ENCODE results near the gene KIAA2012. TPM values are rescaled to one million over a fixed set of nuclear protein-coding genes. Genes with fewer than 3 reads are reported as not detected.

Gene KIAA2012
- total RNA-seq, 1 donor = not detected

DNA sequence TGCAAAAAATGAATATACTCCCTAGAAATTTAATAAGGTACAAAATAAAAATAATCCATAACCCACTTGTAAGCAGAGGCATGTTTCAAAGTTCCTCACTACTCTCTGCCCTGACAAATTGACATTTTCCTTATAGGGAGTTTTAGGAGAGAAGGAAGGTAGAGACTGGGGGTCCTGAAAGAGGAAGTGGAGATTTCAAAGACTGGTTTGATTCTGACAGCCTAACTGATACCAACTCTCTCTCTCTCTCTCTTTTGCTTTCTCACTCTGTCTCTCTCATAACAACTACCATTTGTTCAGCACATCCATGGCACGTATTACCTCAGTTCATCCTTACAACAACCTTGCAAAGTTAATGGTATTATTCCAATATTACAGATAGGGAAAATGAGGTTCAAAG is 20.8 kb upstream of the KIAA2012 start:
- no peak overlapping the region for H3K27ac ChIP-seq (ENCODE audit: low read depth, low read length)
- no peaks in the 10 kb centered on the region for H3K4me1 ChIP-seq (ENCODE audit: insufficient read depth, low read length)
- H2AFZ ChIP-seq (ENCODE audit: low read length) = no peak overlapping the region
- H3K9me3 ChIP-seq (ENCODE audit: low read depth, low read length) = no peaks in the 10 kb centered on the region
- TF ChIP-seq, protein P1, sequence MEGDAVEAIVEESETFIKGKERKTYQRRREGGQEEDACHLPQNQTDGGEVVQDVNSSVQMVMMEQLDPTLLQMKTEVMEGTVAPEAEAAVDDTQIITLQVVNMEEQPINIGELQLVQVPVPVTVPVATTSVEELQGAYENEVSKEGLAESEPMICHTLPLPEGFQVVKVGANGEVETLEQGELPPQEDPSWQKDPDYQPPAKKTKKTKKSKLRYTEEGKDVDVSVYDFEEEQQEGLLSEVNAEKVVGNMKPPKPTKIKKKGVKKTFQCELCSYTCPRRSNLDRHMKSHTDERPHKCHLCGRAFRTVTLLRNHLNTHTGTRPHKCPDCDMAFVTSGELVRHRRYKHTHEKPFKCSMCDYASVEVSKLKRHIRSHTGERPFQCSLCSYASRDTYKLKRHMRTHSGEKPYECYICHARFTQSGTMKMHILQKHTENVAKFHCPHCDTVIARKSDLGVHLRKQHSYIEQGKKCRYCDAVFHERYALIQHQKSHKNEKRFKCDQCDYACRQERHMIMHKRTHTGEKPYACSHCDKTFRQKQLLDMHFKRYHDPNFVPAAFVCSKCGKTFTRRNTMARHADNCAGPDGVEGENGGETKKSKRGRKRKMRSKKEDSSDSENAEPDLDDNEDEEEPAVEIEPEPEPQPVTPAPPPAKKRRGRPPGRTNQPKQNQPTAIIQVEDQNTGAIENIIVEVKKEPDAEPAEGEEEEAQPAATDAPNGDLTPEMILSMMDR (IDR thresholded peaks at IDR 0.05; ENCODE audit: extremely low read depth, low read depth, low read length) = no peak
- H3K4me2 ChIP-seq (ENCODE audit: insufficient read depth, low read length) = no peak overlapping the region
- H4K20me1 ChIP-seq (ENCODE audit: insufficient read depth, low read length) = no peaks in the 10 kb centered on the region
- DNase-seq (ENCODE audit: insufficient read length, low spot score, missing footprints) = no peak
- H3K4me3 ChIP-seq (ENCODE audit: insufficient read depth, low read length) = no peak overlapping the region
- H3K79me2 ChIP-seq (ENCODE audit: insufficient read depth, low read length) = no peaks in the 10 kb centered on the region
- H3K27me3 ChIP-seq (ENCODE audit: insufficient read depth, low read length) = no peaks in the 10 kb centered on the region
- no peaks in the 10 kb centered on the region for H3K36me3 ChIP-seq (ENCODE audit: insufficient read depth, low read length)

DNA sequence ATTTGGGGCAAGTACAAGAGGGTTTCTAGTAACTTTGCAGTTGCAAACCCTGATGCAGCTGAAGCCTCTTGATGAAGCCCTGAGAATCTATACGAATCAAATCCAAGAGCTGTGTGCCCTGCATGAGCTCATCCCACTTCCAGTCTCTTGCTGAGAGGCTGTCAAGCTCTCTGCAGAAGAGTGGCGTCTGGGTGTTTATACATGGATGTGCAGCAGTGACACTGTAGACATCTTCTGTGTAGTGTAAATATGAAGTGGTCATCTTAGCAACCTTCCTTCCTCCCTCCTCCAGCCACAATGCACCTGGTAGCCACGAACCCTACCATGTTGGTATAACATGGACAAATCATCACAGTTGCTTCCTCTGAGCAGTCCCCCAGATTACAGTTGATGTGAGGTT is 18.4 kb upstream of the KIAA2012 start:
- no peak overlapping the region for H3K4me3 ChIP-seq (ENCODE audit: insufficient read depth, low read length)
- no peak for DNase-seq (ENCODE audit: insufficient read length, low spot score, missing footprints)
- H3K27me3 ChIP-seq (ENCODE audit: insufficient read depth, low read length) = no peaks in the 10 kb centered on the region
- no peaks in the 10 kb centered on the region for H3K79me2 ChIP-seq (ENCODE audit: insufficient read depth, low read length)
- H4K20me1 ChIP-seq (ENCODE audit: insufficient read depth, low read length) = no peaks in the 10 kb centered on the region
- H3K27ac ChIP-seq (ENCODE audit: low read depth, low read length) = no peak overlapping the region
- TF ChIP-seq, protein P1 (IDR thresholded peaks at IDR 0.05; ENCODE audit: extremely low read depth, low read depth, low read length) = no peak
- H2AFZ ChIP-seq (ENCODE audit: low read length) = no peak overlapping the region
- H3K36me3 ChIP-seq (ENCODE audit: insufficient read depth, low read length) = no peaks in the 10 kb centered on the region
- no peak overlapping the region for H3K4me2 ChIP-seq (ENCODE audit: insufficient read depth, low read length)
- no peaks in the 10 kb centered on the region for H3K4me1 ChIP-seq (ENCODE audit: insufficient read depth, low read length)
- no peaks in the 10 kb centered on the region for H3K9me3 ChIP-seq (ENCODE audit: low read depth, low read length)

DNA sequence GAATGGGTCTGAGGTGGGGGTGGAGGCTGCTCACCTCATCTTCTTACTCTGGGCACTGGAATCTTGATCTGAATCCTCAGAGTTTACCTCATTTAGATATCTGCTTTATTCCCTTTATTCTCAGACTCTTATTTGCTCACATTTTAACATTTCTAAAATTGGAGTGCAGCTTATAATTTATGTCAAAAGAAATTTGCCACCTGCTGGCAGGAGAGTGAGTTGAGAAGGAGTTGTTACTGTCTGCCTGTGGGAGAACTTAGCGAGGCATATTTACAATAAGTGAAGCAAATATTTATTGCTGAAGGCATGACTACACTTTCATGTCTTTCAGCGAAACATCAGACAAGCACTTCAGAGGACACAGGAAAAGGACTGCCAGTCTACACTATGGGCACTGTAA is 16.4 kb upstream of the KIAA2012 start:
- Histone ChIP-seq H3K4me3 (ENCODE audit: insufficient read depth, low read length) (no peak overlapping the region), H3K9me3 (ENCODE audit: low read depth, low read length) (no peaks in the 10 kb centered on the region), H3K27ac (ENCODE audit: low read depth, low read length) (no peak overlapping the region), H3K36me3 (ENCODE audit: insufficient read depth, low read length) (no peaks in the 10 kb centered on the region), H2AFZ (ENCODE audit: low read length) (peak overlapping the region; percentile 42), H3K4me2 (ENCODE audit: insufficient read depth, low read length) (no peak overlapping the region), H4K20me1 (ENCODE audit: insufficient read depth, low read length) (no peaks in the 10 kb centered on the region), H3K79me2 (ENCODE audit: insufficient read depth, low read length) (no peaks in the 10 kb centered on the region), H3K4me1 (ENCODE audit: insufficient read depth, low read length) (no peaks in the 10 kb centered on the region), H3K27me3 (ENCODE audit: insufficient read depth, low read length) (no peaks in the 10 kb centered on the region)
- peak; percentile 29 for DNase-seq (ENCODE audit: insufficient read length, low spot score, missing footprints)
- TF ChIP-seq, protein P1 (IDR thresholded peaks at IDR 0.05; ENCODE audit: extremely low read depth, low read depth, low read length) = peak; percentile 58

DNA sequence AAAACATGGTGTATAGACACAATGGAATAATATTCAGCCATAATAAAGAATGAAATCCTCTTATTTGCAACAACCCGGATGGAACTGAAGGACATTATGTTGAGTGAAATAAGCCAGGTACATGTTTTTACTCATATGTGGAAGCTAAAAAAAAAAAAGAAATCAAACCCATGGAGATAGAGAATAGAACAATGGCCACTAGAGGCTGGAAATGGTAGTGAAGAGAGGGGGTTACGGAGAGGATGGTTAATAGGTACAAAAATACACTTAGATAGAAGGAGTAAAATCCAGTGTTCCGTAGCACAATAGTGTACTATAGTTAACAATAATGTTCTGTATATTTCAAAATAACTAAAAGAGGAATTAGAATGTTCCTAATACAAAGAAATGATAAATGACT is 12.8 kb upstream of the KIAA2012 start:
- no peaks in the 10 kb centered on the region for H3K9me3 ChIP-seq (ENCODE audit: low read depth, low read length)
- peaks cover 21% of the 10 kb centered on the region for H3K4me1 ChIP-seq (ENCODE audit: insufficient read depth, low read length)
- peak; percentile 23 for DNase-seq (ENCODE audit: insufficient read length, low spot score, missing footprints)
- H3K4me3 ChIP-seq (ENCODE audit: insufficient read depth, low read length) = no peak overlapping the region
- H3K27ac ChIP-seq (ENCODE audit: low read depth, low read length) = no peak overlapping the region
- TF ChIP-seq, protein P1 (IDR thresholded peaks at IDR 0.05; ENCODE audit: extremely low read depth, low read depth, low read length) = peak; percentile 38
- H4K20me1 ChIP-seq (ENCODE audit: insufficient read depth, low read length) = no peaks in the 10 kb centered on the region
- no peak overlapping the region for H2AFZ ChIP-seq (ENCODE audit: low read length)
- no peaks in the 10 kb centered on the region for H3K79me2 ChIP-seq (ENCODE audit: insufficient read depth, low read length)
- H3K27me3 ChIP-seq (ENCODE audit: insufficient read depth, low read length) = no peaks in the 10 kb centered on the region
- no peaks in the 10 kb centered on the region for H3K36me3 ChIP-seq (ENCODE audit: insufficient read depth, low read length)
- H3K4me2 ChIP-seq (ENCODE audit: insufficient read depth, low read length) = no peak overlapping the region
